Omental fat pad (tissue), 4 donors: Measurements from ENCODE around the gene COL27A1. TPM values are rescaled to one million over a fixed set of nuclear protein-coding genes. Genes with fewer than 3 reads are reported as not detected.

Source experiments
- ATAC-seq: fragments of 150-250 bp; one replicate; pipeline ENCODE4 v1.9.1; 2016; ENCODE audit warnings: mild to moderate bottlenecking, moderate library complexity; ENCODE audit not compliant: low FRiP score
- DNase-seq: peaks from one replicate; pipeline ENCODE4 v3.0.0-alpha.2; 2019; ENCODE audit warnings: low spot score
- total RNA-seq, 4 donors: library from RNA; depleted of rRNA; stranded (reverse); fragments of >200 nt; gene quantifications; one replicate each; pipeline ENCODE4 v1.1.0, GENCODE V29; 2016
- TF ChIP-seq, protein P1 (sequence below), 3 donors: fragments of 450-650 bp; IDR thresholded peaks; one replicate each; pipeline ENCODE4 v1.5.1; 2016 to 2017; ENCODE audit warnings: antibody characterized with exemption in 3 of 3, mild to moderate bottlenecking in 3 of 3, moderate library complexity in 2 of 3

Gene COL27A1
- total RNA-seq, 4 donors from 2014 or later: 4.9 to 78.9 (median 10.1) TPM

DNA sequence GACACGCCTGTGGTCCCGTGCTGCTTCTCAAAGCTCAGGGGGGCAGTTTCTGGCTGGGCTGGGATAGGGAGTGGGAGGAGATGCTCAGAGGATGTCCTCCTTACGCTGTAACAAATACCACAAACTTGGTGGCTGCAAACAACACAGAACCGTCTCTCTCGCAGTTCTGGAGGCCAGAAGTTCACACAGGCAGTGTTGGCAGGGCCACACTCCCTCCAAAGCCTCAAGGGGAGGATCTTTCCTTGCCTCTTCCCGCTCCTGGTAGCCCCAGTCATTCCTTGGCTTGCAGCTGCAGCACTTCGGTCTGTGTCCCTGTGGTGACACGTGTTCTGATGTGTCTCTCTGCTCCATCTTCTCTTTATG lies 157.2 kb downstream of the COL27A1 start:
- ATAC-seq: no peak
- DNase-seq: no peak
- TF ChIP-seq, protein P1, sequence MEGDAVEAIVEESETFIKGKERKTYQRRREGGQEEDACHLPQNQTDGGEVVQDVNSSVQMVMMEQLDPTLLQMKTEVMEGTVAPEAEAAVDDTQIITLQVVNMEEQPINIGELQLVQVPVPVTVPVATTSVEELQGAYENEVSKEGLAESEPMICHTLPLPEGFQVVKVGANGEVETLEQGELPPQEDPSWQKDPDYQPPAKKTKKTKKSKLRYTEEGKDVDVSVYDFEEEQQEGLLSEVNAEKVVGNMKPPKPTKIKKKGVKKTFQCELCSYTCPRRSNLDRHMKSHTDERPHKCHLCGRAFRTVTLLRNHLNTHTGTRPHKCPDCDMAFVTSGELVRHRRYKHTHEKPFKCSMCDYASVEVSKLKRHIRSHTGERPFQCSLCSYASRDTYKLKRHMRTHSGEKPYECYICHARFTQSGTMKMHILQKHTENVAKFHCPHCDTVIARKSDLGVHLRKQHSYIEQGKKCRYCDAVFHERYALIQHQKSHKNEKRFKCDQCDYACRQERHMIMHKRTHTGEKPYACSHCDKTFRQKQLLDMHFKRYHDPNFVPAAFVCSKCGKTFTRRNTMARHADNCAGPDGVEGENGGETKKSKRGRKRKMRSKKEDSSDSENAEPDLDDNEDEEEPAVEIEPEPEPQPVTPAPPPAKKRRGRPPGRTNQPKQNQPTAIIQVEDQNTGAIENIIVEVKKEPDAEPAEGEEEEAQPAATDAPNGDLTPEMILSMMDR (IDR thresholded peaks at IDR 0.05): no peak

DNA sequence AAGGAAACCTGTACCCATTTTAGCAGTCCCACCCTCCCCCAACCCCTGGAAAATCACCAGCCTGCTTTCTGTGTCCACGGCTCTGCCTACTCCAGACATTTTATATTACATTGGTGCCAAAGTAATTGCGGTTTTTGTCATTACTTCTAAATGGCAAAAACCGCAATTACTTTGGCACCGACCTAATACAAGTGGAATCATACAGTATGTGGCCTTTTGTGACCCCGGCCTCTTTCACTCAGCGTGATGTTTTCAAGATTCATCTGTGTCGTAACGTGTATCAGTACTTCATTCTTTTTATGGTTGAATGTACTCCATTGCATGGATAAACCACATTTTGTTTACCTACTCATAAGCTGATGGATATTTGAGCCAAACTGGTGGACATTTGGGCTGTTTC lies 157.8 kb downstream of the COL27A1 start:
- no peak for DNase-seq
- ATAC-seq: no peak
- TF ChIP-seq, protein P1 (IDR thresholded peaks at IDR 0.05): no peak

DNA sequence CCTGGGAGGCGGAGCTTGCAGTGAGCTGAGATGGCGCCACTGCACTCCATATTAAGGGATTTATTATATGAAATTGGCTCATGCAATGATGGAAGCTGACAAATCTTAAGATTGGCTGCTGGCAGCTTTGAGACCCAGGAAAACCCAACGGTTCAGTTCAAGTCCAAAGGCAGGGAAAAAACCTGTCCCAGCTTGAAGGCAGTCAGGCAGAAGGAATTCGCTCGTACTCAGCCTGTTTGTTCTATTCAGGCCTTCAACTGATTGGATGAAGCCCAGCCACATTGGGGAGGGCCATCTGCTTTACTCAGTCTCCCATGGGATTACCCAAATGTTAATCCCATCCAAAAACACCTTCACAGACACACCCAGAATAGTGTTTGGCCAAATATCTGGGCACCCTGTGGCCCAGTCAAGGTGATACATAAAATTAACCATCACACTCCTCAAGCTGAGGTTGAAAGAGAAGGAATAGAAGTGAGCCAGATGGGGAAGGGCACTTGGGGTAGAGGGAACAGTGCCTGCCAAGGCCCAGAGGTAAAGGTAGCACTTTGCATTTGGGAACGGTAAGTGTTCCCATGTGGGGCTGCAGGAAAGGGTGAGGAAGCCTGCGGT lies 159.0 kb downstream of the COL27A1 start:
- DNase-seq (no peak), ATAC-seq (no peak)
- TF ChIP-seq, protein P1 (IDR thresholded peaks at IDR 0.05): no peak

DNA sequence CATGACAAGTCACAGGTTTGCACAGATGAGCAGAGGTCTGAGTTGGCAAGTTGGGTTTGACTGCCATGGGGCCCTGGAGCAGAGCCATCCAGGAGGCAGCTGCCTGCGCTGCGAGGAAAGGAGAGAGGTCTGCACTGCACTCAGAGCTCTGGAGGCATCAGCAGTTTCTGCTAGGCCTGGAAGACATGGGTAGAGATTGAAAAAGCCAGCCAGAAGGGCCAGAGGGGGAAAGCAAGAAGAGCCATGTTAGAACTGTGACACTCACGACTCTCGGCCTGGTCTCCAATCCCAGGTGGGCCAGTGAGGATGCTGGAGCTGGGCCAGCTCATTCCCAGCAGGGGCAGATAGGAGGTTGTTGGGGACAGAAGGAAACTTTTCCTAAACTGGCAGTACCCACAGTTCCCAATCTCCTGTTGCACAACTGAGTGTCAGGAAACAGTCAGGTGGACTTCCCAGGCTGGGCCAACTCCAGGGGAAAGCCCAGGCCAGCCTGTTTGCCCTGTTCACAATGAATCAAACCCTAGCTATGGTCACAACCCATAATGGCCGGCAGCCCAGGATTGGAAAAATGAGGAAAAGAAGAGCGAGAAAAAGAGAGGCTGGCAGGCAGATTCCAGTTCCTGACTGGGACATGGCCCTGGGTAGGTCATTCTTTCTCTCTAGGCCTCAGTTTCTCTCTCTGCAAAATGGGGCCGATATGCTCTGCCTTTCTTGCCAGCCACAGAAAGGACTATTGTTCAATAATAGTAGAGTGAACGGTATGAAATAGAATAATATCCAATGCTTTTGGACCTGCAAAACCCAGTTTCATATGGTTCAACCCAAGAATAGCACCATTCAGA lies 159.8 kb downstream of the COL27A1 start:
- ATAC-seq: peak; percentile 49
- DNase-seq: no peak
- TF ChIP-seq, protein P1 (IDR thresholded peaks at IDR 0.05): no peak

DNA sequence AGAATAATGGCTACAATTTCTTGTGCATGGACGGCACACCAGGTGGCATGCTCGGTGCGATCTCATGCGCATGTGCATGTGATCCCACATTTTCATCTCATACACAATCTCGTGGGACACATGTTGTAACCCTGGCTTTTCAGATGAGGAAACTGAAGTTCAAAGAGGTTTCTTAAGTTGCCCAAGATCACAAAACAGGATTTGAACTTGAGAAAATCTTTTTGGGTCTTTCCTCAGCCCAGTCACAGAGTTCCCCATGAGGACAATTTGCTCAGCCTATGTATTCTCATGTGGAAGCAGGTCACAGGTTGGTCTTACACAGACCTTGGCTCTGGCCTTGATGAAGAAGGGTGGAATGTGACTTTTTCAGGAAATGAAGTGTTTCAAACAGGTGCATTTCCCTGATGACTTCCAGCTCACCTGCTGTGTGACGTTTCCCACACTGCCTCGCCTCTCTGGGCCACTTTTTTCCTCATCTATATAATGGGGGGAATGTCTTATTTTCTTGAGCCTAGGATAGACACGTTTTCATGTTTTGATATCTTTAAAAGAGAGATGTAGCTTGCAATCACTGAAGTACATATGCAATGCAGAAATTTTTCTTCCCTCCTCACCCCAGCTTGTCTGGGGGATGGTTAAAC lies 160.5 kb downstream of the COL27A1 start:
- TF ChIP-seq, protein P1 (IDR thresholded peaks at IDR 0.05): no peak
- DNase-seq (no peak), ATAC-seq (no peak)

DNA sequence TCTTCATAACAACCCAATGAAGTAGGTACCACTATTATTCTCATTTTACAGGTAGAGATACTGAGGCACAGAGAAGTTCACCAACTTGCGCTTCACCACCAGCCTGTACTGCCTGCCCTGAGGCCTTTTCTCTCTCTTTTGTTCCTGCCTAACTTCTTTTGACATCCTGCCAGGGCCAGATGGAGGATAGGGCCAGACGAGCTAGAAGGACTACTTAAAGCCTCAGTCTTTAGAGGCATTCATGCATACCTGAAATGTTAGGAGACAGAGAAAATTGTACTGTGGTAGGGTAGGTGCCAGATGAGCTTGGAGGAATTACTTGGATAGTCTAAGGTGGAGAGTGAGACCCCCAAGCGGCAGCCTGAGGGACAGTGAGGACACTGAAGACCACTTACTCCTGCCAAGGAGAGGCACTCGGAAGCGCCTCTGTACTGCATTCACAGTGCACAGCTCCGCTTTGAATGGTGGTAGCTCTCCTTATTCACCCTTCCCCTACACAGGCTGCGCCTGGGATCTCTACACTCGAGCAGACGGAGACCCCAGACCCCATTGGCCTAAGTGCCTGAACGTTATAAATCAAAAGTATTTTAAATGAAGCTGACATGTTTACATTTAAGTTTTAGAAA lies 161.4 kb downstream of the COL27A1 start:
- TF ChIP-seq, protein P1 (IDR thresholded peaks at IDR 0.05): no peak
- no peak for ATAC-seq
- no peak for DNase-seq
